Naive thymus-derived CD4-positive, alpha-beta T cell (primary cell): Measurements from ENCODE around the gene IQCC. TPM values are rescaled to one million over a fixed set of nuclear protein-coding genes. Genes with fewer than 3 reads are reported as not detected.

ENCODE experiments used
- ATAC-seq: fragments of 150-1000 bp; cut with Tn5 transposase; 2 replicates; pipeline ENCODE4 v1.10.0; 2021; ENCODE audit warnings: mild to moderate bottlenecking, moderate library complexity
- CTCF ChIA-PET: fragments of 350-600 bp; sonication (Branson Sonifier 250); formaldehyde crosslinking; loops from one replicate; lab custom pipeline; 2021; ENCODE audit warnings: antibody characterized with exemption; lab: Charles Lee
- POLR2A ChIA-PET: fragments of 350-600 bp; sonication (Branson Sonifier 250); formaldehyde crosslinking; loops from one replicate; lab custom pipeline; 2021; ENCODE audit warnings: antibody characterized with exemption, inconsistent platforms; lab: Charles Lee
- DNase-seq, 9 donors: peaks; one replicate each; pipeline versions ENCODE4 v3.0.0 to v3.0.0-alpha.2; 2020 to 2022; ENCODE audit warnings: mixed read lengths in 1 of 9
- H3K27ac ChIP-seq: one replicate; pipeline ENCODE4 v1.7.0; 2013; ENCODE audit warnings: mild to moderate bottlenecking, low read depth, low read length, moderate library complexity
- H3K27me3 ChIP-seq, 2 donors: one replicate each; pipeline ENCODE4 v1.7.0; 2013; ENCODE audit warnings: low read length in 2 of 2, mild to moderate bottlenecking in 2 of 2, moderate library complexity in 2 of 2; ENCODE audit not compliant: control insufficient read depth in 2 of 2, insufficient read depth in 2 of 2
- H3K36me3 ChIP-seq, 3 experiments: 1 replicate in 2 of 3; 2 replicates in 1 of 3; pipeline ENCODE4 v1.7.0; 2013; ENCODE audit warnings: low read length in 3 of 3, mild to moderate bottlenecking in 3 of 3, moderate library complexity in 1 of 3; ENCODE audit not compliant: insufficient read depth in 3 of 3, control insufficient read depth in 2 of 3
- H3K4me1 ChIP-seq, 2 donors: one replicate each; pipeline ENCODE4 v1.7.0; 2013; ENCODE audit warnings: low read length in 2 of 2, mild to moderate bottlenecking in 2 of 2, moderate library complexity in 1 of 2; ENCODE audit not compliant: control insufficient read depth in 2 of 2, insufficient read depth in 2 of 2
- H3K4me3 ChIP-seq: 2 replicates; pipeline ENCODE4 v1.7.0; 2013; ENCODE audit warnings: mild to moderate bottlenecking, low read length
- H3K9me3 ChIP-seq, 3 experiments: 1 replicate in 2 of 3; 2 replicates in 1 of 3; pipeline ENCODE4 v1.7.0; 2013; ENCODE audit warnings: low read length in 3 of 3; ENCODE audit not compliant: control insufficient read depth in 2 of 3
- H3K27ac Mint-ChIP-seq, 9 donors: one replicate each; pipeline ENCODE4 v1.8.0; 2020 to 2022; ENCODE audit warnings: mixed read lengths in 9 of 9, mild to moderate bottlenecking in 8 of 9, moderate library complexity in 5 of 9, inconsistent platforms in 2 of 9
- H3K27me3 Mint-ChIP-seq, 5 donors: one replicate each; pipeline ENCODE4 v1.8.0; 2021 to 2022; ENCODE audit warnings: mixed read lengths in 5 of 5, mild to moderate bottlenecking in 1 of 5
- H3K36me3 Mint-ChIP-seq, 5 donors: one replicate each; pipeline ENCODE4 v1.8.0; 2020 to 2022; ENCODE audit warnings: mixed read lengths in 5 of 5, mild to moderate bottlenecking in 3 of 5, inconsistent platforms in 1 of 5
- H3K4me1 Mint-ChIP-seq, 7 donors: one replicate each; pipeline ENCODE4 v1.8.0; 2020 to 2022; ENCODE audit warnings: mixed read lengths in 7 of 7, mild to moderate bottlenecking in 3 of 7, inconsistent platforms in 1 of 7
- H3K4me3 Mint-ChIP-seq, 10 donors: one replicate each; pipeline ENCODE4 v1.8.0; 2020 to 2022; ENCODE audit warnings: mild to moderate bottlenecking in 10 of 10, mixed read lengths in 10 of 10, moderate library complexity in 6 of 10, inconsistent platforms in 2 of 10
- H3K9me3 Mint-ChIP-seq, 11 donors: one replicate each; pipeline ENCODE4 v1.8.0; 2020 to 2022; ENCODE audit warnings: mixed read lengths in 11 of 11, mild to moderate bottlenecking in 4 of 11, inconsistent platforms in 1 of 11, moderate library complexity in 1 of 11
- intact Hi-C, 2 donors: fragments of 100-400 bp; cut with micrococcal nuclease; formaldehyde crosslinking; loops; one replicate each; pipeline ENCODE4 v1.15.1; 2023
- polyA plus RNA-seq, 2 donors: library from polyadenylated mRNA; unstranded; fragments of 300-500 nt; fragmentation: Illumina TruSeq; gene quantifications; one replicate each; pipeline ENCODE4 v1.2.3, GENCODE V29; 2021
- total RNA-seq, 6 experiments: library from RNA in 5 of 6; stranded (reverse) in 5 of 6; gene quantifications; 1 replicate in 5 of 6; 2 replicates in 1 of 6; pipeline ENCODE4 v1.2.3 and lab custom pipeline; 2021 to 2026

IQCC gene
- total and polyA plus RNA-seq, 7 experiments from 2014 or later: 1.8 to 4.6 (median 2.5) TPM

GRCh38 chr1:32250893-32251716, 45.6 kb downstream of the IQCC start, which contains the start of gene LCK:
Gene LCK (plus strand): TSS chr1:32251265. CDS start chr1:32274330, 23,065 bp downstream.
- H3K27ac ChIP-seq: peak within 1 kb of the TSS; percentile 91
- DNase-seq: peak in 7 of 9 donors; percentile 61 to 78 (median 68)
- H3K9me3 Mint-ChIP-seq: peaks cover 0 to 2% (median 0%) of the 10 kb centered on the region in 11 donors
- H3K4me1 ChIP-seq: peaks cover 42 to 46% of the 10 kb centered on the region in 2 donors
- POLR2A ChIA-PET: interaction anchor here (0.7 to 28.2 kb wide), 27 partner anchors 3 to 362 kb away, joined by 3 to 738 read pairs (median 6); partner anchors contain the start of genes BSDC1, CCDC28B, FAM167B and HDAC1
- H3K36me3 ChIP-seq: peaks cover 0 to 17% (median 0%) of the 10 kb centered on the region in 3 experiments
- intact Hi-C loops: loop anchor here (1.0 to 5.0 kb wide), 11 partner anchors 11 to 400 kb away; partner anchors contain the start of genes EIF3I (in 2 of the 2), TMEM234 (in 2 of the 2), BSDC1 (in 1 of the 2) and CCDC28B (in 1 of the 2)
- H3K27me3 ChIP-seq: no peaks in the 10 kb centered on the region
- H3K9me3 ChIP-seq: no peaks in the 10 kb centered on the region
- H3K27me3 Mint-ChIP-seq: peaks cover 0 to 2% (median 0%) of the 10 kb centered on the region in 5 donors
- peak within 1 kb of the TSS; percentile 92 to 100 (median 100) for H3K4me3 Mint-ChIP-seq
- no peak for ATAC-seq
- H3K4me3 ChIP-seq: peak within 1 kb of the TSS; percentile 69
- H3K27ac Mint-ChIP-seq: peak within 1 kb of the TSS; percentile 92 to 99 (median 99)
- peaks cover 12 to 38% (median 24%) of the 10 kb centered on the region in 5 donors for H3K36me3 Mint-ChIP-seq
- CTCF ChIA-PET: interaction anchor here (1.0 to 4.6 kb wide), 11 partner anchors 11 to 313 kb away, joined by 3 to 38 read pairs (median 4); partner anchors contain the start of genes CCDC28B, HDAC1 and PTP4A2
- peaks cover 38 to 69% (median 54%) of the 10 kb centered on the region in 7 donors for H3K4me1 Mint-ChIP-seq

GRCh38 chr1:32255072-32256071, 49.9 kb downstream of the IQCC start:
- H3K36me3 ChIP-seq: peaks cover 0 to 25% (median under 1%) of the 10 kb centered on the region in 3 experiments
- H3K27me3 ChIP-seq: no peaks in the 10 kb centered on the region
- H3K27me3 Mint-ChIP-seq: no peaks in the 10 kb centered on the region
- peak overlapping the region; percentile 90 to 99 (median 97) for H3K27ac Mint-ChIP-seq
- H3K4me1 Mint-ChIP-seq: peaks cover 24 to 56% (median 48%) of the 10 kb centered on the region in 7 donors
- ChIA-PET POLR2A (interaction anchor here (0.6 to 28.2 kb wide), 17 partner anchors 5 to 322 kb away, joined by 3 to 738 read pairs (median 4); partner anchors contain the start of genes BSDC1, FAM167B, HDAC1 and IQCC), CTCF (interaction anchor here (0.8 to 3.2 kb wide), 8 partner anchors 10 to 131 kb away, joined by 3 to 19 read pairs (median 4); no protein-coding TSS in a partner anchor)
- peak overlapping the region; percentile 88 to 100 (median 98) for H3K4me3 Mint-ChIP-seq
- peaks cover 12 to 52% (median 37%) of the 10 kb centered on the region in 5 donors for H3K36me3 Mint-ChIP-seq
- no peaks in the 10 kb centered on the region for H3K9me3 ChIP-seq
- H3K4me3 ChIP-seq: peak overlapping the region; percentile 55
- ATAC-seq (peak; percentile 31), DNase-seq (peak in 5 of 9 donors; percentile 50 to 68 (median 62))
- intact Hi-C loops: loop anchor here (1.0 to 2.0 kb wide), 3 partner anchors 9 to 36 kb away; no protein-coding TSS in a partner anchor
- H3K9me3 Mint-ChIP-seq: peaks cover 0 to 2% (median 0%) of the 10 kb centered on the region in 11 donors
- peak overlapping the region; percentile 91 for H3K27ac ChIP-seq
- peaks cover 39 to 41% of the 10 kb centered on the region in 2 donors for H3K4me1 ChIP-seq

GRCh38 chr1:32256473-32257226, 51.2 kb downstream of the IQCC start:
- H3K9me3 Mint-ChIP-seq: peaks cover 0 to under 1% (median 0%) of the 10 kb centered on the region in 11 donors
- peak overlapping the region; percentile 63 for H3K4me3 ChIP-seq
- H3K27me3 ChIP-seq: no peaks in the 10 kb centered on the region
- POLR2A ChIA-PET: interaction anchor here (1.4 to 28.2 kb wide), 7 partner anchors 3 to 79 kb away, joined by 4 to 738 read pairs (median 16); partner anchors contain the start of genes FAM167B, HDAC1, LCK and MARCKSL1
- H3K36me3 Mint-ChIP-seq: peaks cover 10 to 49% (median 39%) of the 10 kb centered on the region in 5 donors
- intact Hi-C loops: loop anchor here in 1 of 2 donors (1.0 kb wide), 1 partner anchor 8 kb away; no protein-coding TSS in a partner anchor
- peaks cover 0 to 27% (median 5%) of the 10 kb centered on the region in 3 experiments for H3K36me3 ChIP-seq
- peaks cover 19 to 56% (median 47%) of the 10 kb centered on the region in 7 donors for H3K4me1 Mint-ChIP-seq
- no peaks in the 10 kb centered on the region for H3K9me3 ChIP-seq
- peak in 2 of 9 donors; percentile 34 to 49 for DNase-seq
- H3K4me3 Mint-ChIP-seq: peak overlapping the region; percentile 81 to 100 (median 88)
- CTCF ChIA-PET: interaction anchor here (1.3 to 3.2 kb wide), 5 partner anchors 8 to 130 kb away, joined by 3 to 19 read pairs (median 5); no protein-coding TSS in a partner anchor
- peaks cover 38 to 42% of the 10 kb centered on the region in 2 donors for H3K4me1 ChIP-seq
- H3K27me3 Mint-ChIP-seq: no peaks in the 10 kb centered on the region
- peak overlapping the region; percentile 86 to 97 (median 94) for H3K27ac Mint-ChIP-seq
- H3K27ac ChIP-seq: peak overlapping the region; percentile 91
- ATAC-seq: peak; percentile 40

GRCh38 chr1:32257227-32257508, 51.7 kb downstream of the IQCC start:
- Mint-ChIP-seq H3K27ac (peak overlapping the region; percentile 86 to 97 (median 94)), H3K4me3 (peak overlapping the region; percentile 81 to 100 (median 88)), H3K4me1 (peaks cover 19 to 51% (median 48%) of the 10 kb centered on the region in 7 donors), H3K27me3 (no peaks in the 10 kb centered on the region), H3K36me3 (peaks cover 5 to 44% (median 34%) of the 10 kb centered on the region in 5 donors), H3K9me3 (no peaks in the 10 kb centered on the region)
- POLR2A ChIA-PET: interaction anchor here (2.5 to 28.2 kb wide), 5 partner anchors 3 to 79 kb away, joined by 13 to 738 read pairs (median 155); partner anchors contain the start of genes FAM167B, HDAC1, LCK and MARCKSL1
- intact Hi-C loops: no loop called here
- Histone ChIP-seq H3K9me3 (no peaks in the 10 kb centered on the region), H3K27me3 (no peaks in the 10 kb centered on the region), H3K4me1 (peaks cover 38 to 42% of the 10 kb centered on the region in 2 donors), H3K4me3 (peak overlapping the region; percentile 63), H3K27ac (peak overlapping the region; percentile 91), H3K36me3 (peaks cover 0 to 23% (median 5%) of the 10 kb centered on the region in 3 experiments)
- ATAC-seq: no peak
- CTCF ChIA-PET: interaction anchor here (1.7 kb wide), 1 partner anchor 9 kb away, joined by 10 read pairs; no protein-coding TSS in a partner anchor
- no peak for DNase-seq
